ENCODE data around the gene CLEC4M.

Gene CLEC4M, protein sequence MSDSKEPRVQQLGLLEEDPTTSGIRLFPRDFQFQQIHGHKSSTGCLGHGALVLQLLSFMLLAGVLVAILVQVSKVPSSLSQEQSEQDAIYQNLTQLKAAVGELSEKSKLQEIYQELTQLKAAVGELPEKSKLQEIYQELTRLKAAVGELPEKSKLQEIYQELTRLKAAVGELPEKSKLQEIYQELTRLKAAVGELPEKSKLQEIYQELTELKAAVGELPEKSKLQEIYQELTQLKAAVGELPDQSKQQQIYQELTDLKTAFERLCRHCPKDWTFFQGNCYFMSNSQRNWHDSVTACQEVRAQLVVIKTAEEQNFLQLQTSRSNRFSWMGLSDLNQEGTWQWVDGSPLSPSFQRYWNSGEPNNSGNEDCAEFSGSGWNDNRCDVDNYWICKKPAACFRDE

GRCh38 chr19:7762719-7763293 lies at the start of gene CLEC4M:
Gene CLEC4M, plus strand, starts transcription at chr19:7763243. Its CDS starts 24 bp downstream, at chr19:7763267.
- no peak for DNase-seq

- no peak for DNase-seq
These were observed 47.4 kb upstream of the CLEC4M start for GRCh38 chr19:7715671-7716070.

DNA sequence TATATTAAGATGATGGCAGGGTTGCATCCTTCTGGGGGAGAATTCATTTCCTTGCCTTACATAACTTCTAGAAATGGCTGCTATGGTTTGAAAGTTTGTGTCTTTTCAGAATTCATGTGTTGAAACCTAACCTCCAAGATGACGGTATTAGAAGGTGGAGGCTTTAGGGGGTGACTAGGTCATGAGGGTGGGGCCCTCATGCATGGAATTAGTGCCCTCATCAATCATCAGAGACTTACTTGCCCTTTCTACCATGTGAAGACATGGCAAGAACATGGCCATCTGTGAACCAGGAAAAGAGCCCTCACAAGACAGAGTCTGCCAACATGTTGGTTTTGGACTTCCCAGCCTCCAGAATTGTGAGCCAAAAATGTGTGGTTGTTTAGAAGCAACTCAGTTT lies 46.3 kb upstream of the CLEC4M start:
- no peak for DNase-seq

- no peak for DNase-seq
These were observed 44.4 kb upstream of the CLEC4M start for GRCh38 chr19:7718668-7719067.

- DNase-seq: no peak
These were observed 42.7 kb upstream of the CLEC4M start for GRCh38 chr19:7720351-7720750.

GRCh38 chr19:7722231-7722651 lies 40.8 kb upstream of the CLEC4M start:
- no peak for DNase-seq

GRCh38 chr19:7725791-7726190 lies 37.3 kb upstream of the CLEC4M start:
- DNase-seq: no peak

GRCh38 chr19:7729211-7729610 lies 33.8 kb upstream of the CLEC4M start:
- no peak for DNase-seq

- no peak for DNase-seq
These were observed 33.2 kb upstream of the CLEC4M start for GRCh38 chr19:7729831-7730285.

DNA sequence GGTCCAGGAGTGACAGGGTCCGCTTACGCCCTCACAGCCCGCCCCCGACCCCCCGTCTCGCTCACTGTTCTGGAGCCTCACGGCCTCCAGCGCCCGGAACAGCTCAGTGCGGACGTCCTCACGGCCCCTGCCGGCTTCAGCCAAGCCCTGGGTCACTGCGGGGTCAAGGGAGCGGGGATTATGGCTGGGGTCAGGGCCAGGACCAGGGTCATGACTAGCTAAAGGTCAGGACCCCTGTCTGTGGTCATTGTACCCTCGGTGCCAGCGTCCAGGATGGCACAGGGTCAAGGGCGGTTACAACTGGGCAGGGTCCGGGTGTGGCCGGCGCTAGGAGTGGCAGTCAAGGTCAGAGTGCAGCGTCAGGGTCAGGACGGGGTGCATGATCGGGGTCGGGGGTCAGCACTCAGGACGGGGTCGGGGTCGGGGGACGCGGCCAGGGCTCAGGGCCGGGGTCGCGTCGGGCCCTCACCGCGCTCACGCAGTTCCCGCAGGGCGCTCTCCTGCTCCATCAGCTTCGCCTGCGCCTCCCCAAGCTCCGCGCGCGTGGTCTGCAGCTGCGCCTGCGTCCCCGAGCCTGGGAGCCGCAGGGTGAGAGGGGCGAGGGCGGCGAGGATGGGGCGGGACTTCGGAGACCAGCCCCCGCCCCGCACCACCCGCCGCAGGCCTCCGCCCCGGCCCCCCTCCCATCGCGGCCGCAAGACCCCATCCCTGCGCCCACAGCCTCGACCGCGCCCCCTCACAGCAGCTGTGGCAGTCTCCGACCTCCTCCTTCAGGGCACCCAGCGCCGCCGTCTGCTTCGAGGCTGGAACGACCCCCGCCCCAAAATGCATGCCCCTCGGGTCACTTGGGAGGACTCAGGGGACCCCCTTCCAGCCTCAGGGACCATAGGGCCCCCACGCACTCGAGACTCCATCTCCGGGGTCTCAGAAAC lies 32.5 kb upstream of the CLEC4M start:
- DNase-seq: no peak

- no peak for DNase-seq
These were observed 31.8 kb upstream of the CLEC4M start for GRCh38 chr19:7731218-7731595.

DNA sequence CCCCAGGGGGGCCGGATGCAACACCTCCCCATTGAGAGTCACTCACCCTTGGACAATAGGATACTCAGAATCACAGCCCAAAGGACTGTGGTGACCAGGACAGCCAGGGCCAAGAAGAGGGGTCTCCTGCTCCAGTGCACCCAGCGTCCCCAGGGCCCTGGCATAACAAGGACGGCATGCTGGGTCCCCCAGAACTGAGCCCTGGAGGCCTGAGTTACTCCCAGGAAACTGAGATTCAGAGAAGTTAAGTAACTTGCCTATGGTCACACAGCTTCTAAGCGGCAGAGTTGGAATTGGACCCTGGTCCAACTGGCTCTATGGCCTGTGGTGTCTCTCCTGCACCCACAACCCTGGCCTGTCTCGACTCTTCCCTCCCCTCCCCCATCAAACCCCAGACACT lies 31.4 kb upstream of the CLEC4M start:
- DNase-seq: no peak

DNA sequence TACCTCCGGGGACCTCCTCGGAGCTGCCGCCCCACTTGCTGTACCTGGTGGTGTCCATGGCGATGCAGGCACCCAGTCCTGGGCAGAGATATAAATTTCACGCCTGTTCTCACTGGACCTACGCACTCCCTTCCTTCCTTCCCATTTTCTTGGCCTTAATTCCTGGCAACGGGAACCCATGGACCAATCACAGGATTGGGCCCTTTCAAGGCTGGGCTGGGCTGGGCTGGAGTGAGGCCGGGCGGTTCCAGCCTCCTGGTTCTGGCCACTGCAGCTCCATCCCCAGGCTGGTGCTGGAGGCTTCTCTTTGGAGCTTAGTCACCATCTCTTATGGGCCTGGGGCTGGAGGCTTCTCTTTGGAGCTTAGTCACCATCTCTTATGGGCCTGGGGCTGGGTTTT lies 31.0 kb upstream of the CLEC4M start, which contains the start of gene CLEC4G:
CLEC4G (minus strand) TSS at position 66 of the 400 bp plus-strand sequence; CDS start at position 58, 8 bp downstream.
- no peak for DNase-seq

- DNase-seq: no peak
These were observed 29.7 kb upstream of the CLEC4M start for GRCh38 chr19:7733376-7733775.

GRCh38 chr19:7734220-7735203 lies 28.5 kb upstream of the CLEC4M start:
- no peak for DNase-seq

GRCh38 chr19:7736148-7736547 lies 26.9 kb upstream of the CLEC4M start:
- DNase-seq: no peak

DNA sequence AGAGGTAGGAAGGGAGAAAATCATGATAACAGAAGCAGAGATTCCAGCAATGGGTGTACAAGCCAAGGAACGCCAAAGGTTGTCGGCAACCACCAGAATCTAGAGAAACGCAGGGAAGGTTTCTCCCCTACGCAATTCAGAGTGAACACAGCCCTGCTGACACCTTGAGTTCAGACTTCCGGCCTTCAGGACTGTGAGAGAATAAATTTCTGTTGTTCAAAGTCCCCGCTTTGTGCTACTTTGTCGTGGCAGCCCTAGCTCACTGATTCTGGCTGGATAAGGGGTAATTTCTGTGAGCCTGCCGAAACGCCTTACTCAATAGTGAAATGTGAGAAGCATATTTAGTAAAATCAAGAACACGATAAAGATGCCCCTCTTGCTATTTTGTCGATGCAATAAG lies 25.8 kb upstream of the CLEC4M start:
- DNase-seq: no peak

GRCh38 chr19:7738023-7738422 lies 25.0 kb upstream of the CLEC4M start:
- no peak for DNase-seq

- no peak for DNase-seq
These were observed 23.8 kb upstream of the CLEC4M start for GRCh38 chr19:7739211-7739755.

- no peak for DNase-seq
These were observed 23.0 kb upstream of the CLEC4M start for GRCh38 chr19:7739801-7740681.

GRCh38 chr19:7740682-7741054 lies 22.4 kb upstream of the CLEC4M start:
- DNase-seq: no peak
